ENCODE measurements around the gene KCNAB1. TPM values are rescaled to one million over a fixed set of nuclear protein-coding genes. Genes with fewer than 3 reads are reported as not detected.

KCNAB1 gene
- total and polyA plus RNA-seq, 2 experiments from 2014 or later = 0.06 to 0.70 TPM

GRCh38 chr3:156181509-156181908, 61.1 kb downstream of the KCNAB1 start:
- Histone ChIP-seq H3K27ac (no peak overlapping the region), H3K4me3 (no peak overlapping the region), H3K4me1 (ENCODE audit: low read depth) (no peaks in the 10 kb centered on the region), H3K36me3 (no peaks in the 10 kb centered on the region), H3K27me3 (no peaks in the 10 kb centered on the region), H3K9me3 (ENCODE audit: low read depth) (no peaks in the 10 kb centered on the region)
- no peak for TF ChIP-seq CTCF (IDR thresholded peaks at IDR 0.05; ENCODE audit: low read depth, low read length)
- DNase-seq (ENCODE audit: low read depth in 1 of 2, low spot score in 1 of 2) = peak in 1 of 2 donors; percentile 44

GRCh38 chr3:156183396-156183795, 63.0 kb downstream of the KCNAB1 start:
- Histone ChIP-seq H3K4me3 (no peak overlapping the region), H3K27me3 (no peaks in the 10 kb centered on the region), H3K9me3 (ENCODE audit: low read depth) (no peaks in the 10 kb centered on the region), H3K36me3 (no peaks in the 10 kb centered on the region), H3K27ac (no peak overlapping the region), H3K4me1 (ENCODE audit: low read depth) (no peaks in the 10 kb centered on the region)
- TF ChIP-seq CTCF (IDR thresholded peaks at IDR 0.05; ENCODE audit: low read depth, low read length) = no peak
- no peak for DNase-seq (ENCODE audit: low read depth in 1 of 2, low spot score in 1 of 2)

DNA sequence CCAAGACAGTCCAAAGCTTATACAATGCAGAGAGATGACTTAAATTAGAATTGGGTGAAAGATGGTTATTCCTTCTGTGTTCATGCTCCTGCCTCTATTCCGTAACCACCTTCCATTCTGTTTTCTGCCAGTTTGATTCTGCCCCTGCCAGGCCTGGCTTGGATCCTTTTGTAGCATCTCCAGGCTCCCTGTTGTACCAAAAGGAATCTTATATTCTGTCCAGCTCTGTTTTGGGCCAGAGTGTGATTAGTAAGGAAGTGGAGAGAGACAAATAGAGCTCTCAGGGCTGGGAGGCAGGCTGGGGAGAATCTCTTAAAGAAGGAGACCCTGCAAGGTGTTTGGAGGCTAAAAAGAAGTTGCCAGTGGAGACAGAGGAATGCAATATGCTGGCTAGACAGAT, 63.8 kb downstream of the KCNAB1 start:
- Histone ChIP-seq H3K36me3 (no peaks in the 10 kb centered on the region), H3K4me1 (ENCODE audit: low read depth) (no peaks in the 10 kb centered on the region), H3K27me3 (no peaks in the 10 kb centered on the region), H3K27ac (no peak overlapping the region), H3K9me3 (ENCODE audit: low read depth) (no peaks in the 10 kb centered on the region), H3K4me3 (no peak overlapping the region)
- no peak for DNase-seq (ENCODE audit: low read depth in 1 of 2, low spot score in 1 of 2)
- no peak for TF ChIP-seq CTCF (IDR thresholded peaks at IDR 0.05; ENCODE audit: low read depth, low read length)

DNA sequence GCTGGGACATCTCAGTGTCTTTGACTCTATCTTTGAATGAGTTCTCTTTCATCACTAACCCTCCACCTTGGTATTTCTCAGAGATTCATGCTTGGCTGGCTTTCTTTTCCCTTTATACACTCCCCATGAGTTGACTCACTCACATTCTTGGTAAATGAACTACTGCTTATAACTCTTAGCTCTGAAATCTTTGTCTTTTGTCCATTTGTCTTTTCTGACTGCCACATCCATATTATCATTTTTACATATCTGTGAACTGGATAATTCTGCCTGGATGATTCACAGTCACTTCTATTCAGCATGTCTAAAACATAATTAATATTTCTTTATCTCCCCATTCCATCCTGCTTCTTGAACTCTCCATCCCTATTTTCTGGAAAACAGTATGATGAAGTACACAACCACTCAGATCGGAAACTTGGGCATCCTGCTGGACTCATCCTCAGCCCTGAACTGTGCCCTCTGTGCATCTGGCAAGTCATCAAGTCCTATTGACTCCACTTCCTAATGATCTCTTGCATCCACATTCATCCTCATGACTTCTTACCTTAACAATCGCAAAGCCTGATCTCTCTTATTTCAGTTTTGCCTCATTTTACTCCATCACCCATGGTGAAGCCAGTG, 66.9 kb downstream of the KCNAB1 start:
- no peaks in the 10 kb centered on the region for H3K27me3 ChIP-seq
- H3K4me1 ChIP-seq (ENCODE audit: low read depth) = no peaks in the 10 kb centered on the region
- H3K27ac ChIP-seq = no peak overlapping the region
- H3K36me3 ChIP-seq = no peaks in the 10 kb centered on the region
- peak in 1 of 2 donors; percentile 26 for DNase-seq (ENCODE audit: low read depth in 1 of 2, low spot score in 1 of 2)
- no peak overlapping the region for H3K4me3 ChIP-seq
- no peak for TF ChIP-seq CTCF (IDR thresholded peaks at IDR 0.05; ENCODE audit: low read depth, low read length)
- H3K9me3 ChIP-seq (ENCODE audit: low read depth) = no peaks in the 10 kb centered on the region

GRCh38 chr3:156188757-156189156, 68.4 kb downstream of the KCNAB1 start:
- Histone ChIP-seq H3K4me1 (ENCODE audit: low read depth) (no peaks in the 10 kb centered on the region), H3K9me3 (ENCODE audit: low read depth) (no peaks in the 10 kb centered on the region), H3K27me3 (no peaks in the 10 kb centered on the region), H3K4me3 (no peak overlapping the region), H3K36me3 (no peaks in the 10 kb centered on the region), H3K27ac (no peak overlapping the region)
- TF ChIP-seq CTCF (IDR thresholded peaks at IDR 0.05; ENCODE audit: low read depth, low read length) = no peak
- DNase-seq (ENCODE audit: low read depth in 1 of 2, low spot score in 1 of 2) = no peak
